Activated CD4-positive, alpha-beta T cell treated with anti-CD3 and anti-CD28 coated beads, Interleukin-2, amount 50 U/mL, for 4 hours (primary cell): ENCODE results near the gene ZNF438.

Source experiments
- DNase-seq, 2 experiments: peaks; one replicate each; pipeline ENCODE4 v3.0.0-alpha.2; 2020

Gene ZNF438

GRCh38 chr10:30836406-30836805 lies 195.3 kb downstream of the ZNF438 start:
- DNase-seq = no peak

- no peak for DNase-seq
These were observed 196.5 kb downstream of the ZNF438 start for GRCh38 chr10:30835146-30835545.

GRCh38 chr10:30834651-30835050 lies 197.0 kb downstream of the ZNF438 start:
- no peak for DNase-seq

- DNase-seq = no peak
These were observed 197.5 kb downstream of the ZNF438 start for GRCh38 chr10:30834153-30834552.

GRCh38 chr10:30833628-30833970 lies 198.1 kb downstream of the ZNF438 start:
- no peak for DNase-seq

GRCh38 chr10:30832749-30833627 lies 198.7 kb downstream of the ZNF438 start:
- DNase-seq = no peak

DNA sequence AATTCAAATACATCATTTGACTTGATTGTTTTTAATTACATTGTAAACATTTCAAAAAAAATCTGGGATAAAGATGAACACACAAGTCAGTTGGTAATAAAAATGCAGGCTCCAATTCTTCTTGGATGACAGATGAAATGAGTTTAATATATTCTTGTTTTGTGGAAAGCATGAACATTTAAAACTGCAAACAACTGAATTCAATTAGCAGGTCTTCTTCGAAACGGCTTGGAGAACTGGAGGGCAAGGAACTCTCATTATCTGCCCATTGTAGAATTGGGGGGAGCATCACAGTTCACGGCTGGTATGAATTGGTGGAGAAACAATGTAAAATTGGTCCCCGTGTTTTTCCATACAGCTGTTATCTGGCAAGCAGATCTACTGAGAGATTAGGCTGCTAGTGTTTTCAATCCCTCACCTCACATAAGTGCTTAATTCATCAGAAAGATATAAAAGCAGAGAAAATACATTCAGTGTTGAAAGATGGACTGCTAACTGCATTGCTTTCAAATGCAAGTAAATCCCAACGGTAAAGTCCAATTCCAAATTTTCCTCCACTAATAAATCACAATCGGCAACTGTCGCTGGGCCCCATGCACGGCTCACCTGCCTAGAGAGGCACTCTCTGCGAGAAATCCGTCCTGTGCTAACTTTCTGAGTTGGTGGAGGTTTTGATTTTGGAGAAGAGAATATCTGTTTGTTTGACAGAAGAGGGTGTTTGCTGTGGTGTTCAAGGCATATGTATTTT lies 199.5 kb downstream of the ZNF438 start:
- no peak for DNase-seq

GRCh38 chr10:30831426-30831825 lies 200.2 kb downstream of the ZNF438 start:
- no peak for DNase-seq

GRCh38 chr10:30830315-30831230 lies 201.1 kb downstream of the ZNF438 start:
- no peak for DNase-seq

DNA sequence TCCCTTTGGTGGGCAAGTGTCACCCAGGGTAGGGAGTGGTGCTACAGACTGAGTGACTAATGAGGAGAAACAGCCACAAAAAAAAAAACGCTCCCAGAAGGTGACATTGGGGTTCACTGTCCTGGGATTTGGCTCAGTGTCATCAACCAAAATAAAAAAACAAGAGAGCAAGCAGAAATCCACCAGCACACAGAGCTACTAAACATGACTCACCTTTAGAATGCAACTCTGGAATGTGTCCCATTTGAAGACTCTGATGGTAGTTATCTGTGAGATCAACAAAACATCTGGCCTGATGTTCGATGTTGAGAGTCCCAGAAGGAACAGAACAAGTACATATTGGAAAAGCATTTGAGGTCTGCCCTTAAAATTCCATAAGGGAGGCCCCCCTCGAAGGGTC lies 201.8 kb downstream of the ZNF438 start:
- DNase-seq = no peak

- no peak for DNase-seq
These were observed 203.0 kb downstream of the ZNF438 start for GRCh38 chr10:30828680-30829079.

GRCh38 chr10:30828164-30828563 lies 203.5 kb downstream of the ZNF438 start:
- no peak for DNase-seq

DNA sequence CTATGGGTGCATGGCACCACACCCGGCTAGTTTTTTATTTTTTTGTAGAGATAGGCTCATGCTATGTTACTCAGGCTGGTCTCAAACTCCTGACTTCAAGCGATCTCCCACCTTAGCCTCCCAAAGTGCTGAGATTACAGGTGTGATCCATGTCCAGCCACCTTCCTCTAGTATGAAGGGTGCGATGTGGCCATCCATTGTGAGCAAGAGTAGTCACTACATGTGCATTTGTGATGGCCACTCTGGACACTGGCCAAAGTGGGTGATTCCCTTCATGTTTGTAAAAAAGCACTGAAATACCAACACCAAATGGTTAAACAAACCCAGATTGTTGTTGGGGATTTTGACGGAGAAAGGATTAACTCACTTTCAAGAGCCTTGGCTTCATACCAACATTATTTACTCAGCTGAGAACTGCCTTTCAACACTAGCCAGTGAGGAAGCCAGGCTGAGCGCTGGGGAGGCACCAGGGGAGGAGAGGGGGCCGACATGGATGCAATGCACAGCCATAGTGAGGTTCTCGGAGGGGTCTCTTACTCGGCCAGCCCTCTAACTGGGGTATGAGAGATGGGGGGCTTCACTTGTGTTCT lies 204.0 kb downstream of the ZNF438 start:
- no peak for DNase-seq

DNA sequence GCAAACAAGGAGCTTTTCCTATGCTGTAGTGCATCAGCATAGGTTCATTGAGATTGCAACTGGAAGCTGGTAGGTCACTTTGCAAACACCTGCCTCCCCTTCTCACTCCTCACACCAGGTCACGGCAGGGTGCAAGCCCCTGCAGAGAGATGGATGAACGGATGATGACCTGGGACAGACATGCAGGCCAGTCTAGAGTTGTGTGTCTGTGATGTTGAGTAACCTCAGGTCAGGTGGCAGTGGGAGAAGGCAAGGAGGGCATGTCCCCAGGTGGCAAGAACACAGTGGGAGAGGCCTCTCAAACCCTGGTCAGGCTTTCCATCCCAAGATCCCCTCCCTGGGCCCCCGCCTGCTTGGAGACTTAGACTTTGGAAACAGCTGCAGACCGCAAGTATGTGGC lies 205.0 kb downstream of the ZNF438 start:
- DNase-seq = no peak

- DNase-seq = no peak
These were observed 206.2 kb downstream of the ZNF438 start for GRCh38 chr10:30825495-30825894.

GRCh38 chr10:30825022-30825421 lies 206.6 kb downstream of the ZNF438 start:
- DNase-seq = no peak

DNA sequence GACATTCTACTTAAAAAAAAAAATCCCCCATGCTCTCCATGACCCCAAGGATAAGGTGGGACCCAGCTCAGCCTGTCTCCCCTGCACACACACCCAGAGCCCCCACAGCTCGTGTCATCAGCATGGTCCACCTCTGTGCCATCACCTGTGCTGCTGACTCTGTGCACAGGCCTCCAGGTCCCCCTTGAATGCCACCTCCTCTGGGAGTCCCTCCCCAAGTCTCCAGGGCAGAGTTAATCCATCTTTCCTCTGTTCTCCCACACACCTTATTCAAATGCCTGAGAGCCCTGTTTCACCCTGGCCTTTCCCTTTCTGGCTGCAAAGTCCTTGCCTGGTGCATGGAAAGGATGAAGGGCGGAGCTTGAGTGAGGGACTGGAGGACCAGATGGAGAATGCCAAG lies 208.0 kb downstream of the ZNF438 start:
- DNase-seq = no peak

DNA sequence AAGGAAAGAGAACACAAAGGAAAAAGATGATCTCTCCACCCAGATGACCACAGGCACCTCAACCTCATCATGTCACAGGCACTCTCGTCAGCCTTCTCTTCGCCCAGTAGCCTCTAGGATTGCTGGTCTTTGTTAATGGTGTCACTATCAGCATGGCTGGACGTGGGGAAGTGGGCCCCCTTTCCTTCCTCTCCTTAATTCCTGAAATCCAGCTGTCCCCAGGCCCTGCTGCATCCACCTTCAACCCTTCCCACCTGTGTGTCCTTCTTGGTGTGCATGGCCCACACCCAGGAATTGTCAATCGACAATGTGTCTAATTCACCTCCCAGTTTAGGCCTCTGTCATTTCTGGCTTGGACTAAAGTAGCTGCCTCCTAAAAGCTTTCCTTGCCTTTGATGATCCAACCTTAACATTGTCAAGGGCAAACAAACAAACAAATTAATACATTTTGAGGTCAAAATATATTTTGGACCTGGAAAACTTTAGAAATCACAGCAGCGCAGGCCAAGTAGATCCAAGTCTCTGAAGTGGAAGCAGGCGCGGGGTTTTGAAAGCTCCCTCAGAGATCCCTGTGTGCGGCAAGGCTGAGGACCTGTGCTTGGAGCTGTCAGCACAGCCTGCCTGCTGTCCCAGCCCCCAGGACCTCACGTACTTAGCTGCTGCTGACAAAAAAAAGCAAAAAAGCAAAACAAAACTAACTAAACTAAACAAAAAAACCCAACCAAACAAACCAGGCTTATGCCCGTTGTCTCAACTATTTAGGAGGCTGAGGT lies 208.8 kb downstream of the ZNF438 start:
- DNase-seq = no peak

- DNase-seq = no peak
These were observed 209.5 kb downstream of the ZNF438 start for GRCh38 chr10:30821994-30822692.

DNA sequence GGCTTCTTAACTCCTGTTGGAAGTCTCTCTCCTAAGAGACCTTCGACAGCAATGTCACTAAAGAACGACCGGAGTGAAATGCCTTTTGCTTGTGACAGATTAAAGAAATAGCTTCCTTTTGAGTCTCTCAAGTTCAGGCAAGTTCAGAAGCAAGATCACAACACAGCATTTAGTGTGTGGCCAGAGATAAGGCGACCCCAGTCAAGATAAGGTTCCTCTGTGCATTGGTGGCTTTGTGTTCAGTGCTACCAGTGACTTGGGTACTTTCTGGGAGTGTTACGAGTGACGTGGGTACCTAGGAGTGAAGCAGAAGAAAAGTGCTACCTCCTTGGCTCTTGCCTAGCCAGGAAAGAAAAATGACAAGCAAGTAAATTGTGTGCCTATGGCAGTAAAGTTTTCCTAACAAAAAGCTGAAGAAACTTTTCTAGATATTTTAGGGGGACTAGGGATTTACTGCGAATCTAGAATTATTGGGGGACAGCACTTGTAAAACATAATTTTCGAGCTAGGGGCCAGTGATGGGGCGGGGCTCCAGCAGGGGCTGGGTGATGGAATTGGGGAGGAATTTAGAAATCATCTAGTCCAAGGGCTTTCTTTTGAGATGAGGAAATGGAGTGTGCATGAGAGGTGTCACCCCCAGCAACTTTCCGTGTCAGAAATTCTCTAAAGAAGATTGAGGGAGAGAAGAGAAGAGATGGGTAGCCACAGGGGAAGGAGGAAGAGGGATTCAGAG lies 210.2 kb downstream of the ZNF438 start:
- DNase-seq = no peak
